Liver (tissue), 9 donors: ENCODE results near the gene COLEC11. TPM values are rescaled to one million over a fixed set of nuclear protein-coding genes. Genes with fewer than 3 reads are reported as not detected.

Experiments
- DNase-seq: peaks from one replicate; pipeline ENCODE4 v3.0.0-alpha.2; 2017; ENCODE audit warnings: low spot score
- H3K27ac ChIP-seq, 2 donors: one replicate each; pipeline ENCODE4 v1.7.0; 2013; ENCODE audit warnings: inconsistent platforms in 2 of 2, low read length in 2 of 2, control low read depth in 1 of 2, low read depth in 1 of 2, mild to moderate bottlenecking in 1 of 2
- H3K27me3 ChIP-seq, 4 donors: one replicate each; pipeline versions ENCODE4 v1.6.1 to v1.7.0; 2013; ENCODE audit warnings: low read length in 3 of 4, inconsistent platforms in 1 of 4, mild to moderate bottlenecking in 1 of 4, moderate library complexity in 1 of 4; ENCODE audit not compliant: control insufficient read depth in 4 of 4, insufficient read depth in 4 of 4
- H3K36me3 ChIP-seq, 4 donors: one replicate each; pipeline versions ENCODE4 v1.6.1 to v1.7.0; 2013; ENCODE audit warnings: low read length in 3 of 4, mild to moderate bottlenecking in 3 of 4, low read depth in 1 of 4, moderate library complexity in 1 of 4; ENCODE audit not compliant: control insufficient read depth in 4 of 4, insufficient read depth in 3 of 4
- H3K4me1 ChIP-seq, 4 donors: one replicate each; pipeline versions ENCODE4 v1.6.1 to v1.7.0; 2013; ENCODE audit warnings: low read length in 3 of 4, mild to moderate bottlenecking in 3 of 4, moderate library complexity in 1 of 4; ENCODE audit not compliant: control insufficient read depth in 4 of 4, insufficient read depth in 4 of 4
- H3K4me3 ChIP-seq, 3 donors: one replicate each; pipeline versions ENCODE4 v1.6.1 to v1.7.0; 2013; ENCODE audit warnings: low read length in 3 of 3, control low read depth in 1 of 3, low read depth in 1 of 3, mild to moderate bottlenecking in 1 of 3
- H3K9ac ChIP-seq, 2 donors: one replicate each; pipeline ENCODE4 v1.7.0; 2013; ENCODE audit warnings: low read length in 2 of 2, mild to moderate bottlenecking in 2 of 2, moderate library complexity in 2 of 2, control low read depth in 1 of 2, low read depth in 1 of 2
- H3K9me3 ChIP-seq, 4 donors: one replicate each; pipeline versions ENCODE4 v1.6.1 to v1.7.0; 2013; ENCODE audit warnings: low read length in 3 of 4; ENCODE audit not compliant: control insufficient read depth in 4 of 4
- ATF3 ChIP-seq: IDR thresholded peaks from 2 replicates; pipeline ENCODE4 v1.6.1; 2016; ENCODE audit warnings: antibody characterized with exemption
- CTCF ChIP-seq: fragments of 150-350 bp; IDR thresholded peaks from 2 replicates; pipeline ENCODE4 v1.5.1; 2017; ENCODE audit warnings: improper control_type of control experiment, low read depth, low read length; ENCODE audit not compliant: missing input control
- EGR1 ChIP-seq, 2 donors: IDR thresholded peaks; 2 replicates each; pipeline ENCODE4 v1.6.1; 2016 to 2018; ENCODE audit warnings: antibody characterized with exemption in 2 of 2, low read depth in 2 of 2
- FOXA1 ChIP-seq: IDR thresholded peaks from 2 replicates; pipeline ENCODE4 v1.6.1; 2016; ENCODE audit warnings: antibody characterized with exemption
- FOXA2 ChIP-seq: IDR thresholded peaks from 2 replicates; pipeline ENCODE4 v1.6.1; 2016; ENCODE audit warnings: antibody characterized with exemption
- GABPA ChIP-seq, 2 donors: IDR thresholded peaks in 1 of 2; conservative IDR thresholded peaks in 1 of 2; 2 replicates each; pipeline ENCODE4 v1.6.1; 2016; ENCODE audit warnings: antibody characterized with exemption in 2 of 2, mild to moderate bottlenecking in 1 of 2, moderate library complexity in 1 of 2
- HNF4A ChIP-seq, 2 donors: conservative IDR thresholded peaks; 2 replicates each; pipeline ENCODE4 v1.6.1; 2016; ENCODE audit warnings: antibody characterized with exemption in 2 of 2, mild to moderate bottlenecking in 2 of 2
- HNF4G ChIP-seq: IDR thresholded peaks from 2 replicates; pipeline ENCODE4 v1.6.1; 2016; ENCODE audit warnings: antibody characterized with exemption
- JUND ChIP-seq, 2 donors: IDR thresholded peaks; 2 replicates each; pipeline ENCODE4 v1.6.1; 2016; ENCODE audit warnings: antibody characterized with exemption in 2 of 2
- MAX ChIP-seq: IDR thresholded peaks from 2 replicates; pipeline ENCODE4 v1.6.1; 2016; ENCODE audit warnings: antibody characterized with exemption
- NR2F2 ChIP-seq: IDR thresholded peaks from 2 replicates; pipeline ENCODE4 v1.6.1; 2016; ENCODE audit warnings: antibody characterized with exemption
- RAD21 ChIP-seq, 2 donors: IDR thresholded peaks; 2 replicates each; pipeline ENCODE4 v1.6.1; 2016; ENCODE audit warnings: antibody characterized with exemption in 2 of 2, mild to moderate bottlenecking in 2 of 2
- REST ChIP-seq: IDR thresholded peaks from 2 replicates; pipeline ENCODE4 v1.6.1; 2016; ENCODE audit warnings: antibody characterized with exemption, mild to moderate bottlenecking
- RXRA ChIP-seq, 2 donors: IDR thresholded peaks; 2 replicates each; pipeline ENCODE4 v1.6.1; 2017 to 2018; ENCODE audit warnings: antibody characterized with exemption in 2 of 2, mild to moderate bottlenecking in 1 of 2
- SP1 ChIP-seq: IDR thresholded peaks from 2 replicates; pipeline ENCODE4 v1.6.1; 2018; ENCODE audit warnings: antibody characterized with exemption, mild to moderate bottlenecking
- TAF1 ChIP-seq: conservative IDR thresholded peaks from 2 replicates; pipeline ENCODE4 v1.6.1; 2016; ENCODE audit warnings: antibody characterized with exemption, mild to moderate bottlenecking
- YY1 ChIP-seq: IDR thresholded peaks from 2 replicates; pipeline ENCODE4 v1.6.1; 2016; ENCODE audit warnings: antibody characterized with exemption, mild to moderate bottlenecking
- ZBTB33 ChIP-seq: IDR thresholded peaks from 2 replicates; pipeline ENCODE4 v1.6.1; 2016; ENCODE audit warnings: antibody characterized with exemption
- WGBS: extraction: QIAGEN DNeasy Blood & Tissue Kit; methylation state at CpG from one replicate; pipeline ENCODE4 v1.1.7; 2013; 5-methylcytosine and 5-hydroxymethylcytosine counted together
- polyA plus RNA-seq, 2 donors: library from polyadenylated mRNA; stranded (reverse) in 1 of 2; unstranded in 1 of 2; fragments of 200-250 nt in 1 of 2; fragments of >200 nt in 1 of 2; fragmentation: Nextera tagmentation in 1 of 2; extraction: Ambion mirVana in 1 of 2; gene quantifications; one replicate each; pipeline versions ENCODE4 v1.2.1 to v1.2.3, GENCODE V29; 2013 to 2015
- total RNA-seq, 2 donors: library from RNA; depleted of rRNA; stranded (reverse); fragments of >200 nt; gene quantifications; one replicate each; pipeline ENCODE4 v1.2.3, GENCODE V29; 2014
- donor health status: healthy.
- donor health status: healthy.
- donor health status: healthy.
- donor health status: healthy.
- donor health status: healthy.

Gene COLEC11
- total RNA-seq (10 to 100 TPM; 31.0 to 62.7 TPM), polyA plus RNA-seq (100 to 1,000 TPM in 1 of 2 donors, 10 to 100 TPM in 1; 79.1 to 100 TPM)

GRCh38 chr2:3594493-3595281, at the start of gene COLEC11:
Gene COLEC11, plus strand, starts transcription at chr2:3595112. Its CDS starts 9,229 bp downstream, at chr2:3604341.
- no peaks in the 10 kb centered on the region for H3K9me3 ChIP-seq
- peak within 1 kb of the TSS; percentile 14 to 79 for H3K27ac ChIP-seq
- H3K36me3 ChIP-seq: no peaks in the 10 kb centered on the region
- H3K4me1 ChIP-seq: peaks cover 0 to 11% (median 5%) of the 10 kb centered on the region in 4 donors
- no peak for DNase-seq
- H3K9ac ChIP-seq: peak within 1 kb of the TSS in 1 of 2 donors; percentile 31
- WGBS: 31% methylated on average over 40 of the region's 40 CpGs
- no peaks in the 10 kb centered on the region for H3K27me3 ChIP-seq
- H3K4me3 ChIP-seq: peak within 1 kb of the TSS in 2 of 3 donors; percentile 28 to 44
- TF ChIP-seq HNF4A (conservative IDR thresholded peaks at IDR 0.05): peak in 1 of 2 donors; percentile 35
- TF ChIP-seq JUND (IDR thresholded peaks at IDR 0.05): no peak
- TF ChIP-seq TAF1: peak; percentile 25
- no peak for TF ChIP-seq MAX
- TF ChIP-seq REST: peak; percentile 31
- TF ChIP-seq ATF3: no peak
- no peak for TF ChIP-seq FOXA1
- TF ChIP-seq HNF4G: no peak
- TF ChIP-seq RXRA (IDR thresholded peaks at IDR 0.05): peak; percentile 32 to 44
- no peak for TF ChIP-seq NR2F2
- no peak for TF ChIP-seq ZBTB33
- peak; percentile 35 for TF ChIP-seq CTCF
- TF ChIP-seq FOXA2: no peak
- no peak for TF ChIP-seq EGR1 (IDR thresholded peaks at IDR 0.05; ENCODE audit: low read depth in 2 of 2)
- peak; percentile 26 for TF ChIP-seq SP1
- peak; percentile 64 to 72 for TF ChIP-seq RAD21 (IDR thresholded peaks at IDR 0.05)
- peak; percentile 88 for TF ChIP-seq YY1
- no peak for TF ChIP-seq GABPA (IDR thresholded peaks at IDR 0.05 in 1 of 2, conservative IDR thresholded peaks at IDR 0.05 in 1 of 2)
